GM12801 (cell line): ENCODE results near the gene ZNF75A.

ENCODE experiments used
- CTCF ChIP-seq: IDR thresholded peaks from one replicate; pipeline ENCODE4 v1.5.1; 2011; ENCODE audit warnings: control low read depth; ENCODE audit not compliant: insufficient read length; ENCODE audit errors: extremely low read depth

The ZNF75A gene

DNA sequence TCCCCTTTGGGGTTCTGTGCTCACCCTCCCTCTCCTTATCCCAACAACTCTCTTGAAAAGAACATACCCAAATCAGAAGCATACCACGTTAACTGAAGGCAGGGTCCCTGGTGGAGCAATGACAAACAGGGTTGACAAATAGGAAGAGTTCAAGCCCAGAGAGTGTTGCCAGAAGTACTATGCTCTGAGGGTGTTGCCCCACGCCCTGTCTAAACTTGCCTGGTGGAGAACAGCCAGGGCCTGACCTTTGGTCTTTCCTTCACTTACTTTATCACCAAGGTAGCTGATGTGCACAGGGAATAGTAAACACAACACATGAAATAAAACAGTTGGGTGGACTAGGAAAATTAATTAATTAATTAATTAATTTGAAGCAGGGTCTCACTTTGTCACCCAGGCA, 23.3 kb downstream of the ZNF75A start:
- no peak for TF ChIP-seq CTCF

- no peak for TF ChIP-seq CTCF
Observed at GRCh38 chr16:3346041-3346440, 40.7 kb downstream of the ZNF75A start.

- TF ChIP-seq CTCF: no peak
Observed at GRCh38 chr16:3347586-3347985, 42.3 kb downstream of the ZNF75A start.

DNA sequence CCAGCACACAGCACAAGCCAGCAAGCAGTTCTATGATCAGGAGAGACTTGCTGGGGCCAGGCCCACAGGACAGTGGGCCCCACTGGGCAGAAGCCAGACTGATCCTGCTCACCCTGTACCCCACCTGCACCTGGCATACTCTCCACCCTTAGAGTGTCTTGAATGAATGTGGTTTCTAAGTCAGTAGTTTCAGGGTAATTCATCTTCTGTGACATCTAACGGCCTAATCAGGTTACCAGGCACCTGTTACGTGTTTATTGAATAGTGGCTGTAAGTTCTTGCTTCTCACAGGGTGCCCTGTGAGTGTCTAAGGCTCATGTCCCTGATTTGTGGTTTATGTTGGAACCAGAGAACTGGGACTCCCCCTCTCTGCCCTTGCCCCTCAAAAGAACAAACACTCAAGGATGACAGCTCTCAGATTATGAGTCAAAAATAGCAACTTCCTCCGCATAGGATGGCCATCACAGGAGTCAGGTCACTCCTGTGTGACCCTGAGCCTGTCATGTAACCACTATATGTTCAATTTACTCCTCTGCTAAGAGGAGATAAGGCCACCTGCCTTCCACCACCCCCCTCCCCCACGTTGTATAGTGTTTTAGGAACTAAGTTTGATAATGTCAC, 43.4 kb downstream of the ZNF75A start:
- no peak for TF ChIP-seq CTCF

DNA sequence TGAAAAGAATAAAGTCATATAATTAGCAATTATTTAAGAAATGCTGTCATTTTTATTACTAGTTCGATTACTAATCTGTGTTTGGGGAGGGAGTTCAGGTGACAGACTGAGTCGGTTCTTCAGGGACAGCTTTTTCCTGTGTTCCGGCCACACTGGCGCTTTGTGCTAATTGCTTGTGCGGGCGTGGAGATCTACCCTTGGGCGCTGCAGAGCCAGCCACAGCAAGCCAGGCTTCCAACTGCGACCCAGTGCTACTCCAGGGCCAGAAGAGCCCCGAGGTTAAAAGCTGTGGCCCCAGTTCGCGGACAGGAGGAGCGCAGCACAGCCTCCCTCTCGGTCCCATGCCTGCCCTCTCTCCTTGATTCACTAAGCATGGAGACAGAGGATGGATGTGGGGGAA, 43.9 kb downstream of the ZNF75A start:
- no peak for TF ChIP-seq CTCF

GRCh38 chr16:3355589-3355988, 50.3 kb downstream of the ZNF75A start, which contains the start of gene OR2C1:
Gene OR2C1, plus strand, starts transcription at chr16:3355889. Its CDS starts 52 bp downstream, at chr16:3355941.
- TF ChIP-seq CTCF: no peak

DNA sequence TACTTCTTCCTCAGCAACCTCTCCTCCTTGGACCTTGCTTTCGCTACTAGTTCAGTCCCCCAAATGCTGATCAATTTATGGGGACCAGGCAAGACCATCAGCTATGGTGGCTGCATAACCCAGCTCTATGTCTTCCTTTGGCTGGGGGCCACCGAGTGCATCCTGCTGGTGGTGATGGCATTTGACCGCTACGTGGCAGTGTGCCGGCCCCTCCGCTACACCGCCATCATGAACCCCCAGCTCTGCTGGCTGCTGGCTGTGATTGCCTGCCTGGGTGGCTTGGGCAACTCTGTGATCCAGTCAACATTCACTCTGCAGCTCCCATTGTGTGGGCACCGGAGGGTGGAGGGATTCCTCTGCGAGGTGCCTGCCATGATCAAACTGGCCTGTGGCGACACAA, 50.8 kb downstream of the ZNF75A start:
- no peak for TF ChIP-seq CTCF
